Measurements from ENCODE around the gene CSKMT.
"Not testable (repeated sequence)": the region's sequence is repeated elsewhere in the genome, so short reads cannot be mapped to it uniquely, and the experiment has no call there.

The CSKMT gene

GRCh38 chr11:62648185-62648966 is 16.7 kb upstream of the CSKMT start:
- no peak overlapping the region for H3K4me3 Mint-ChIP-seq
- no peaks in the 10 kb centered on the region for H3K36me3 Mint-ChIP-seq
- H3K4me1 Mint-ChIP-seq (ENCODE audit: low read depth) = peaks cover 37% of the 10 kb centered on the region
- no peak overlapping the region for H3K27ac Mint-ChIP-seq
- H3K27me3 Mint-ChIP-seq = no peaks in the 10 kb centered on the region
- H3K9me3 Mint-ChIP-seq (ENCODE audit: low read depth) = no peaks in the 10 kb centered on the region

- Mint-ChIP-seq H3K4me1 (ENCODE audit: low read depth) (peaks cover 39% of the 10 kb centered on the region), H3K36me3 (no peaks in the 10 kb centered on the region), H3K9me3 (ENCODE audit: low read depth) (no peaks in the 10 kb centered on the region), H3K27me3 (no peaks in the 10 kb centered on the region), H3K27ac (no peak overlapping the region), H3K4me3 (no peak overlapping the region)
Measured at GRCh38 chr11:62648967-62649364, 16.1 kb upstream of the CSKMT start.

- H3K27me3 Mint-ChIP-seq = no peaks in the 10 kb centered on the region
- H3K36me3 Mint-ChIP-seq = no peaks in the 10 kb centered on the region
- no peak overlapping the region for H3K4me3 Mint-ChIP-seq
- peaks cover 34% of the 10 kb centered on the region for H3K4me1 Mint-ChIP-seq (ENCODE audit: low read depth)
- H3K9me3 Mint-ChIP-seq (ENCODE audit: low read depth) = no peaks in the 10 kb centered on the region
- H3K27ac Mint-ChIP-seq = no peak overlapping the region
Measured at GRCh38 chr11:62649486-62649885, 15.6 kb upstream of the CSKMT start.

- H3K27me3 Mint-ChIP-seq; H3K4me3 Mint-ChIP-seq; H3K9me3 Mint-ChIP-seq (ENCODE audit: low read depth); H3K27ac Mint-ChIP-seq; H3K36me3 Mint-ChIP-seq: not testable (repeated sequence)
- peaks cover 29% of the 10 kb centered on the region for H3K4me1 Mint-ChIP-seq (ENCODE audit: low read depth)
Measured at GRCh38 chr11:62650283-62650682, 14.8 kb upstream of the CSKMT start.

GRCh38 chr11:62652161-62653006 is 12.7 kb upstream of the CSKMT start:
- H3K4me1 Mint-ChIP-seq (ENCODE audit: low read depth) = peaks cover 21% of the 10 kb centered on the region
- no peaks in the 10 kb centered on the region for H3K36me3 Mint-ChIP-seq

GRCh38 chr11:62654297-62654696 is 10.8 kb upstream of the CSKMT start:
- Mint-ChIP-seq H3K27ac (peak overlapping the region; percentile 77), H3K9me3 (ENCODE audit: low read depth) (no peaks in the 10 kb centered on the region), H3K27me3 (no peaks in the 10 kb centered on the region), H3K4me3 (peak overlapping the region; percentile 53), H3K36me3 (no peaks in the 10 kb centered on the region), H3K4me1 (ENCODE audit: low read depth) (peaks cover 19% of the 10 kb centered on the region)

More at GRCh38 chr11:62652161-62653006, 12.7 kb upstream of the CSKMT start:
- peak overlapping the region; percentile 91 for H3K27ac Mint-ChIP-seq
- H3K9me3 Mint-ChIP-seq (ENCODE audit: low read depth) = no peaks in the 10 kb centered on the region
- H3K27me3 Mint-ChIP-seq = no peaks in the 10 kb centered on the region
- H3K4me3 Mint-ChIP-seq = peak overlapping the region; percentile 99

- no peaks in the 10 kb centered on the region for H3K9me3 Mint-ChIP-seq (ENCODE audit: low read depth)
- peaks cover 10% of the 10 kb centered on the region for H3K4me1 Mint-ChIP-seq (ENCODE audit: low read depth)
Measured at GRCh38 chr11:62656796-62657429, 8.2 kb upstream of the CSKMT start.

GRCh38 chr11:62664405-62665074 is 572 bp upstream of the CSKMT start:
- H3K36me3 Mint-ChIP-seq = peaks cover 7% of the 10 kb centered on the region
- H3K4me1 Mint-ChIP-seq (ENCODE audit: low read depth) = peaks cover 31% of the 10 kb centered on the region
- H3K27ac Mint-ChIP-seq = peak overlapping the region; percentile 97
- no peaks in the 10 kb centered on the region for H3K27me3 Mint-ChIP-seq
- H3K9me3 Mint-ChIP-seq (ENCODE audit: low read depth) = no peaks in the 10 kb centered on the region
- H3K4me3 Mint-ChIP-seq = peak overlapping the region; percentile 96

More at GRCh38 chr11:62656796-62657429, 8.2 kb upstream of the CSKMT start:
- Mint-ChIP-seq H3K27ac (no peak overlapping the region), H3K36me3 (no peaks in the 10 kb centered on the region), H3K27me3 (no peaks in the 10 kb centered on the region), H3K4me3 (no peak overlapping the region)

GRCh38 chr11:62665599-62666258 is 617 bp downstream of the CSKMT start:
- peaks cover 7% of the 10 kb centered on the region for H3K36me3 Mint-ChIP-seq
- H3K9me3 Mint-ChIP-seq (ENCODE audit: low read depth) = no peaks in the 10 kb centered on the region
- peak overlapping the region; percentile 97 for H3K27ac Mint-ChIP-seq
- no peaks in the 10 kb centered on the region for H3K27me3 Mint-ChIP-seq
- H3K4me3 Mint-ChIP-seq = peak overlapping the region; percentile 96
- peaks cover 39% of the 10 kb centered on the region for H3K4me1 Mint-ChIP-seq (ENCODE audit: low read depth)

GRCh38 chr11:62666259-62666926 is 1.3 kb downstream of the CSKMT start:
- Mint-ChIP-seq H3K36me3 (peaks cover 7% of the 10 kb centered on the region), H3K4me3 (peak overlapping the region; percentile 96), H3K4me1 (ENCODE audit: low read depth) (peaks cover 44% of the 10 kb centered on the region), H3K27ac (peak overlapping the region; percentile 97), H3K9me3 (ENCODE audit: low read depth) (no peaks in the 10 kb centered on the region), H3K27me3 (no peaks in the 10 kb centered on the region)

- Mint-ChIP-seq H3K27me3 (no peaks in the 10 kb centered on the region), H3K4me3 (peak overlapping the region; percentile 96), H3K4me1 (ENCODE audit: low read depth) (peaks cover 49% of the 10 kb centered on the region), H3K9me3 (ENCODE audit: low read depth) (no peaks in the 10 kb centered on the region), H3K36me3 (peaks cover 7% of the 10 kb centered on the region), H3K27ac (peak overlapping the region; percentile 66)
Measured at GRCh38 chr11:62667460-62667859, 2.3 kb downstream of the CSKMT start.

GRCh38 chr11:62669420-62670161 is 4.5 kb downstream of the CSKMT start:
- Mint-ChIP-seq H3K36me3 (peaks cover 5% of the 10 kb centered on the region), H3K9me3 (ENCODE audit: low read depth) (no peaks in the 10 kb centered on the region), H3K4me3 (peak overlapping the region; percentile 100), H3K27ac (peak overlapping the region; percentile 86), H3K4me1 (ENCODE audit: low read depth) (peaks cover 49% of the 10 kb centered on the region), H3K27me3 (no peaks in the 10 kb centered on the region)

GRCh38 chr11:62671236-62671607 is 6.1 kb downstream of the CSKMT start:
- H3K27me3 Mint-ChIP-seq = no peaks in the 10 kb centered on the region
- peaks cover 55% of the 10 kb centered on the region for H3K4me1 Mint-ChIP-seq (ENCODE audit: low read depth)
- H3K27ac Mint-ChIP-seq = peak overlapping the region; percentile 98
- no peaks in the 10 kb centered on the region for H3K9me3 Mint-ChIP-seq (ENCODE audit: low read depth)
- H3K36me3 Mint-ChIP-seq = peaks cover 5% of the 10 kb centered on the region
- peak overlapping the region; percentile 100 for H3K4me3 Mint-ChIP-seq
